PC-9 (cell line): ENCODE data around the gene PALMD. TPM values are rescaled to one million over a fixed set of nuclear protein-coding genes. Genes with fewer than 3 reads are reported as not detected.
A peak's percentile ranks its signal among the peaks of the same experiment; 100 is the strongest.

Experiments used
- Bru-seq: library from RNA; stranded (reverse); fragments of 400-500 nt; gene quantifications from one replicate; lab custom pipeline; 2021; lab: Mats Ljungman, UMichigan
- BruChase-seq, 2 experiments: library from RNA; stranded (reverse); fragments of 400-500 nt; gene quantifications; one replicate each; lab custom pipeline; 2021; lab: Mats Ljungman, UMichigan
- BruUV-seq: library from RNA; stranded (reverse); fragments of 400-500 nt; replicated peaks from 2 replicates; lab custom pipeline; 2021; lab: Mats Ljungman, UMichigan
- CTCF ChIA-PET: fragments of 300-600 bp; sonication (Branson Sonifier 250); formaldehyde crosslinking; loops from one replicate; lab custom pipeline; 2022; ENCODE audit warnings: antibody characterized with exemption; lab: Charles Lee
- POLR2A ChIA-PET: fragments of 300-600 bp; sonication (Branson Sonifier 250); formaldehyde crosslinking; loops from one replicate; lab custom pipeline; 2022; ENCODE audit warnings: antibody characterized with exemption; ENCODE audit not compliant: unreplicated experiment; lab: Charles Lee
- DNase-seq, 2 experiments: peaks; one replicate each; pipeline versions ENCODE4 v3.0.0 to v3.0.0-alpha.2; 2015 to 2022; ENCODE audit warnings: mixed read lengths in 1 of 2
- H2AFZ ChIP-seq: fragments of 200-600 bp; sonication (generic); 2 replicates; pipeline ENCODE4 v1.8.1; 2017; ENCODE audit warnings: antibody characterized with exemption
- H3F3A ChIP-seq: fragments of 200-600 bp; sonication (generic); 2 replicates; pipeline ENCODE4 v1.8.1; 2017; ENCODE audit warnings: antibody characterized with exemption, mild to moderate bottlenecking, low read depth; ENCODE audit not compliant: insufficient read depth
- H3K27ac ChIP-seq: fragments of 200-600 bp; sonication (generic); 2 replicates; pipeline ENCODE4 v1.6.1; 2016; ENCODE audit warnings: mixed run types
- H3K27me3 ChIP-seq: fragments of 200-600 bp; sonication (generic); 2 replicates; pipeline ENCODE4 v1.6.1; 2016; ENCODE audit warnings: low read depth, mixed run types; ENCODE audit not compliant: insufficient read depth
- H3K36me3 ChIP-seq: fragments of 200-600 bp; sonication (generic); 2 replicates; pipeline ENCODE4 v1.6.1; 2016; ENCODE audit warnings: low read depth, mixed run types
- H3K4me1 ChIP-seq: fragments of 200-600 bp; sonication (generic); replicated peaks from 2 replicates; pipeline ENCODE4 v1.6.1; 2016; ENCODE audit warnings: mixed run types; ENCODE audit not compliant: insufficient read depth
- H3K4me2 ChIP-seq: fragments of 200-600 bp; sonication (generic); 2 replicates; pipeline ENCODE4 v1.6.1; 2017; ENCODE audit warnings: mixed run types
- H3K4me3 ChIP-seq: fragments of 200-600 bp; sonication (generic); 2 replicates; pipeline ENCODE4 v1.6.1; 2016; ENCODE audit warnings: mixed run types
- H3K79me2 ChIP-seq: fragments of 200-600 bp; sonication (generic); 2 replicates; pipeline ENCODE4 v1.6.1; 2017; ENCODE audit warnings: low read depth, mixed run types
- H3K9me2 ChIP-seq: fragments of 200-600 bp; sonication (generic); 2 replicates; pipeline ENCODE4 v1.8.1; 2017; ENCODE audit warnings: mild to moderate bottlenecking; ENCODE audit not compliant: insufficient read depth
- H3K9me3 ChIP-seq: fragments of 200-600 bp; sonication (generic); 2 replicates; pipeline ENCODE4 v1.8.1; 2016; ENCODE audit warnings: low read depth; ENCODE audit not compliant: insufficient read depth
- H4K20me1 ChIP-seq: fragments of 200-600 bp; sonication (generic); 2 replicates; pipeline ENCODE4 v1.8.1; 2017; ENCODE audit not compliant: insufficient read depth
- CTCF ChIP-seq: fragments of 200-600 bp; sonication (generic); conservative IDR thresholded peaks from 2 replicates; pipeline ENCODE4 v1.6.1; 2017; ENCODE audit warnings: mixed run types, antibody characterized with exemption, mild to moderate bottlenecking, moderate library complexity
- EZH2 ChIP-seq: fragments of 200-600 bp; sonication (generic); IDR thresholded peaks from 2 replicates; pipeline ENCODE4 v1.8.0; 2017; ENCODE audit warnings: antibody characterized with exemption, low read depth
- intact Hi-C: fragments of 100-400 bp; cut with micrococcal nuclease; formaldehyde crosslinking; loops from one replicate; pipeline ENCODE4 v1.10.0; 2022; ENCODE audit not compliant: unreplicated experiment
- long read RNA-seq: library from polyadenylated mRNA; stranded (forward); transcript quantifications from one replicate; pipeline ENCODE4 v2.0.0, GENCODE V29; 2022
- total RNA-seq: library from RNA; stranded (reverse); gene quantifications from 2 replicates; pipeline ENCODE4 v1.2.3, GENCODE V29; 2021

The PALMD gene
- total RNA-seq (0.68 and 1.2 TPM in 2 replicates), Bru-seq, nascent RNA (percentile 27 among the genes with signal in this experiment), BruChase-seq, experiment 1, labeled RNA remaining after a 2-hour chase (percentile 30 among the genes with signal in this experiment), BruChase-seq, experiment 2, labeled RNA remaining after a 6-hour chase (percentile 23 among the genes with signal in this experiment)
- long read RNA-seq, result 0 reads

- H2AFZ ChIP-seq, result peak within 1 kb of the TSS; percentile 74
- ChIA-PET CTCF (no interaction called here), POLR2A (interaction anchor here (0.6 to 0.7 kb wide), 4 partner anchors 15 to 1250 kb away, joined by 3 to 4 read pairs (median 3); no protein-coding TSS in a partner anchor)
- H3K4me3 ChIP-seq, result peak within 1 kb of the TSS; percentile 57
- peaks cover 19% of the 10 kb centered on the region for H3F3A ChIP-seq
- no peaks in the 10 kb centered on the region for H3K27me3 ChIP-seq
- H3K79me2 ChIP-seq, result peaks cover 17% of the 10 kb centered on the region; the same call in 1 of the 2 replicates
- H3K9me3 ChIP-seq, result 0 out of 2 replicates have a peak, but pooled peaks cover 5% of the 10 kb centered on the region
- peaks cover 53% of the 10 kb centered on the region for H3K4me1 ChIP-seq
- BruUV-seq, result no TSS peak
- peak within 1 kb of the TSS; percentile 88 for H3K4me2 ChIP-seq
- H3K9me2 ChIP-seq, result 0 out of 2 replicates have a peak, but pooled peaks cover under 1% of the 10 kb centered on the region
- TF ChIP-seq EZH2 (no peak), CTCF (no peak)
- no peaks in the 10 kb centered on the region for H4K20me1 ChIP-seq
- peak within 1 kb of the TSS; percentile 78 for H3K27ac ChIP-seq
- DNase-seq, result peak; percentile 36 to 83
- intact Hi-C loops, result loop anchor here (1.0 to 5.0 kb wide), 3 partner anchors 13 to 49 kb away; no protein-coding TSS in a partner anchor
- H3K36me3 ChIP-seq, result no peaks in the 10 kb centered on the region
Observed at GRCh38 chr1:99645699-99646531, at the start of gene PALMD. PALMD (plus strand) TSS chr1:99646113; CDS start chr1:99646318, 205 bp downstream.

GRCh38 chr1:99598738-99599411 is 47.0 kb upstream of the PALMD start:
- intact Hi-C loops, result loop anchor here (5.0 kb wide), 1 partner anchor 48 kb away; the partner anchor contains the start of gene PALMD
- POLR2A ChIA-PET, result no interaction called here
- no TSS peak for BruUV-seq

More at GRCh38 chr1:99598738-99599411, 47.0 kb upstream of the PALMD start:
- Histone ChIP-seq H3K4me2 (no peak overlapping the region), H4K20me1 (no peaks in the 10 kb centered on the region), H3K4me1 (peaks cover 8% of the 10 kb centered on the region; the same call in 1 of the 2 replicates), H3K36me3 (no peaks in the 10 kb centered on the region), H3K9me2 (no peaks in the 10 kb centered on the region), H2AFZ (no peak overlapping the region), H3K4me3 (no peak overlapping the region), H3K27me3 (no peaks in the 10 kb centered on the region), H3K27ac (no peak overlapping the region), H3K79me2 (no peaks in the 10 kb centered on the region), H3K9me3 (no peaks in the 10 kb centered on the region), H3F3A (no peaks in the 10 kb centered on the region)
- TF ChIP-seq EZH2 (no peak), CTCF (no peak)
- no peak for DNase-seq
- CTCF ChIA-PET, result no interaction called here
